Measurements from ENCODE around the gene SIGLEC5.
"Not testable (repeated sequence)": the region's sequence is repeated elsewhere in the genome, so short reads cannot be mapped to it uniquely, and the experiment has no call there.

The SIGLEC5 gene, protein sequence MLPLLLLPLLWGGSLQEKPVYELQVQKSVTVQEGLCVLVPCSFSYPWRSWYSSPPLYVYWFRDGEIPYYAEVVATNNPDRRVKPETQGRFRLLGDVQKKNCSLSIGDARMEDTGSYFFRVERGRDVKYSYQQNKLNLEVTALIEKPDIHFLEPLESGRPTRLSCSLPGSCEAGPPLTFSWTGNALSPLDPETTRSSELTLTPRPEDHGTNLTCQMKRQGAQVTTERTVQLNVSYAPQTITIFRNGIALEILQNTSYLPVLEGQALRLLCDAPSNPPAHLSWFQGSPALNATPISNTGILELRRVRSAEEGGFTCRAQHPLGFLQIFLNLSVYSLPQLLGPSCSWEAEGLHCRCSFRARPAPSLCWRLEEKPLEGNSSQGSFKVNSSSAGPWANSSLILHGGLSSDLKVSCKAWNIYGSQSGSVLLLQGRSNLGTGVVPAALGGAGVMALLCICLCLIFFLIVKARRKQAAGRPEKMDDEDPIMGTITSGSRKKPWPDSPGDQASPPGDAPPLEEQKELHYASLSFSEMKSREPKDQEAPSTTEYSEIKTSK

GRCh38 chr19:51630315-51630714 is at the start of gene SIGLEC5:
TSS of gene SIGLEC5 (minus strand) at chr19:51630401. CDS start at chr19:51630335, 66 bp downstream.
- DNase-seq = not testable (repeated sequence)

GRCh38 chr19:51676566-51677083 is 46.4 kb upstream of the SIGLEC5 start:
- no peak for DNase-seq

GRCh38 chr19:51675911-51676565 is 45.8 kb upstream of the SIGLEC5 start:
- not testable (repeated sequence) for DNase-seq

GRCh38 chr19:51668216-51668615 is 38.0 kb upstream of the SIGLEC5 start:
- DNase-seq = no peak

- DNase-seq = no peak
Measured at GRCh38 chr19:51664997-51665396, 34.8 kb upstream of the SIGLEC5 start.

DNA sequence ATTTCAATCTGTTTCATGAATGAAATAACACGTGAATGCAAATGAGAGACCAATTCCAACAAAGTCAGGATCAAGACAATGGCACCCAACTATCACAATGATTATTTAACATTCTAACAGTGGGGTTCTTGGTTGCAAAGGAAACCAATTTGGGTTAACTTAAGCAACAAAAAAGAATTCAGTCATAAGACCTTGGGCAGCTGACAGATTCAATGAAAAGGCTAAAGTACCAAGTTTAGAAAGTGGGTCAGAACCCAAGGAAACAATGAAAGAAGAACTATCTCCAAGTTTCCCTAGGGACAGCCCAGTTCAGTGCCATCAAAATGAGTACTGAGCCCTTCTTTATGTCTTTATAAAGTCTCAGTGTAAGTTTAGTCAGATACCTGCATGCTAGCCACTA is 33.9 kb upstream of the SIGLEC5 start:
- DNase-seq = no peak

- DNase-seq = no peak
Measured at GRCh38 chr19:51663650-51664049, 33.4 kb upstream of the SIGLEC5 start.

DNA sequence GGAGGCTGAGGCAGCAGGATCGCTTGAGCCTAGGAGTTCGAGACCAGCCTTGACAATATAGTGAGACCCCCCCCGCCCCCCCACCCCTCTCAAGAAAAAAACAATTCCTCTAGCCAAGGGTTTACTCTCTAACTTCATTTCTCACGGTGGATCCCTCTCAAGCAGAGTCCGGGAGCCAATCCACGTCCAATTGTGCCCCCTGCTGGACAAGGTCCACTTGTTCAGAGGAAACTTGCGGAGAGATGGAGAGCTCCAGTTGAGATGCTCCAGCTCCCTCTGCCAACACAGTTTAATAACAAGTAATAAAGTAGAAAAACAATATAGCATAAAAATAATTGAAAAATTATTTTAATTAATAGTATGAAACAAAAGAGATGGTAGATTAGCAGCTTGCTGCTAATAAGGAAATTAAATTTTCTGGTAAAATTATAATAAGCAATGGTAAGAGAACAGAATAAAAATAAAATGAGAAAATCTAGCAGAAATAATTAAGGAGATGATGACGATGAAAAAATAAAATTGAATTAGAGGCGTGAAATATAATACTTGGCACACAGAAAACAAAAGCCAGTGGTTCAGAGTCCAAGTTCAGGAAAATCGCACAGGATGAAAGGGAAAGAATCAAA is 30.9 kb upstream of the SIGLEC5 start:
- DNase-seq = peak; percentile 77

DNA sequence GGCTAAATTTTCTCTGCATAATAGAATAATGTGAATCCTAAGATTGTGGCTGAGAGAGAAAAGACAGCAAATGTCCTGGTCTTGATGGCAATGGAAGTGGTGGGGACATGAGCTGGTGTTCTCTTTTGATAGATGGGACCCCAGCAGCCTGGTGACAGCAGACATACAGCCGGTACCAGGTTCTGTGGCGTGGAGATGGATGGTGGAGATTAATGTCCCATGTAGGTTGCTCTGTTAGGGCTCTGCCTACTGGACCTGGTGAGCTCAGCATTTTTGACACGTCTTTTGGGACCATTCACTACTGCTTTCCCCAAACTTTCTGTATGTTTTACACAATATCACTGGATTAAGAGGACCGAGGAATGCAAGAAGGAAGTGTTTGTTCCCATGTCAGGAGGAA is 24.6 kb upstream of the SIGLEC5 start:
- no peak for DNase-seq

DNA sequence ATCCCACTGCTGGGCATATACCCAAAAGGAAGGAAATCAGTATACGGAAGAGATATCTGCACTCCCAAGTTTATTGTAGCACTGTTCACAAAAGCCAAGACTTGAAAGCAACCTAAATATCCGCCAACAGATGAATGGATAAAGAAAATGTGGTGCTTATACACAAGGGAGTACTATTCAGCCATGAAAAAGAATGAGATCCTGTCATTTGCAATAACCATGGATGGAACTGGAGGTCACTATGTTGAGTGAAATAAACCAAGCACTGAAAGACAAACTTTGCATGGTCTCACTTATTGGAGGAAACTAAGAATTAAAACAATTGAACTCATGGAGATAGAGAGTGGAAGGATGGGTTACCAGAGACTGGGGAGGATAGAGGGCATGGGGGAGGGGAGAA is 23.0 kb upstream of the SIGLEC5 start:
- no peak for DNase-seq

DNA sequence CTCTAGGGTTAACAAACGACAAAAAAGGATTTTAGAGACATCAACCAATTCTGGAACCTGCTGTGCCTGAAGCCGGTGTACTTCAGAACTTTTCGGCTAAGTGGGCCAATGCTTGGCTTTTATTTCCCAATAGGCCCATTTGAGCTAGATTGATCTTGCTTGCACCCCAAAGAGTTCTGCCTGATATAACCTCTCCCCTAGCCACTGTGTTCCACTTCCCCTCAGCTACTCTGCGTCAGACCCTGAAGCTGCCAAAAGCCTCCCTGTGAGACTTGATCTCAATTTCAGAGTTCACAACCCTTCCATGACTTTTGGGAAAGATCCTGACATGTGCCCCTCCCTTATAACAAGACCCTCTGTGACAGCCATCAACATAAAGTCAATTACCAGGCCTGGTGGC is 22.1 kb upstream of the SIGLEC5 start:
- no peak for DNase-seq

DNA sequence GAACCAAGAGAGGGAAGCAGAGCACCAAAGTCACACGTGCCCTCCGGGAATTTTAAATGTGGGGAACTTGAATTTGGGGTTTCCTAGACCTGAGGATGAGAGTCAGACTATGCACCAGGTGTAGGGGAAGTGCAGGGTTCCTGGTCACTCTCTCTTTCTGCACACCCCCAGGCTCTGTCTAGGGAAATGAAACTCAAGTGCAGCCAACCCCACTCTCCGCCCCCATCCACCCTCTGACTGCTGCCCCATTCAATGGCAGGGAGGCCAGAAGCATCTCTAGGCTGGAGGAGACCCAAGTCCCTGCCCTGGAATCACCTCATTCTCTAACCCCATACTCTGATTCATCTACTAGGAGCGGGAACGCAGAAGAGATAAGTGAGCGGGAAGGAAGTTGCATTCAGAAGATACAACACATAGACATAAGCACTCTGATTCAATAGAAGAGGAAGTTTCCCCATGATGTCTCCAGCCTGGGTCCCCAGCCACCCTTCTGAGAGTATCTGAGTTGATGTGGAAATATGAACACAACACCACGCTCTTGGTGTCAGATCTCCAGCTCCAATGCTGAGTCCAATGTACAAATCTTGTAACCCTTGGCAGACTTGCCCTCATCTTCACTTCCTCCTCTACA is 21.1 kb upstream of the SIGLEC5 start:
- no peak for DNase-seq

- DNase-seq = no peak
Measured at GRCh38 chr19:51647318-51647717, 17.1 kb upstream of the SIGLEC5 start.

- not testable (repeated sequence) for DNase-seq
Measured at GRCh38 chr19:51646730-51647129, 16.5 kb upstream of the SIGLEC5 start, which contains the start of gene SIGLEC14. TSS of gene SIGLEC14 (minus strand) at chr19:51646825. CDS start at chr19:51646759, 66 bp downstream.

DNA sequence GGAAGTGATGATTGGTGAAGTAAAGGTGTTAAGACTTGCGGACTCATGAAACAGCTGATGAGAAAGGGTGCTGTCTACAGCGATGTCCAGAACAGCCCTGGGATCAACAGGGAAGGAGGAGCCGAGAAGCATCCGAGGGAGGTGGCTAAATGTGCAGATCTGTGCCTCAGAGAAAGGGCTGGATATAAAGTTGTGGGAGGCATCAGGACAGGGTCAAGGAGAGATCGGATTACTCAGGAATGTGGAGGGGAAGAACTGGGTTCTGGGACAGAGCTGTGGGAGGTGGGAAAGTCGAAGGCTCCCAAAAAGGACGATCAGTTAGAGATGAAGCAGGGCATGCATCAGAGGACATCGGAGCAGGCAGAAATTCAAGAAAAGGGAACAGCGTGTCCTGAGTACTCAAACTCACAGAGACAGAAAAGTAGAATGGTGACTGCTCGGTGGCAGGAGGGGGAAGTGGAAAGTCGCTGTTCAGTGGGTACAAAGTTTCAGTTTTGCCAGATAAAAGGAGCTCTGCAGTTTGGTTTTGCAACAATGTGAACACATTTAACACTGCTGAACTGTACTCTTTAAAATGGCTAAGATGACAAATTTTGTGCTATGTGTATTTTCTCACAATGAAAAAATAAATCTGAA is 14.6 kb upstream of the SIGLEC5 start:
- no peak for DNase-seq

GRCh38 chr19:51641648-51642047 is 11.4 kb upstream of the SIGLEC5 start:
- DNase-seq = no peak

GRCh38 chr19:51640386-51640785 is 10.2 kb upstream of the SIGLEC5 start:
- DNase-seq = no peak

GRCh38 chr19:51639916-51640315 is 9.7 kb upstream of the SIGLEC5 start:
- no peak for DNase-seq

- DNase-seq = no peak
Measured at GRCh38 chr19:51637362-51637978, 7.3 kb upstream of the SIGLEC5 start.

DNA sequence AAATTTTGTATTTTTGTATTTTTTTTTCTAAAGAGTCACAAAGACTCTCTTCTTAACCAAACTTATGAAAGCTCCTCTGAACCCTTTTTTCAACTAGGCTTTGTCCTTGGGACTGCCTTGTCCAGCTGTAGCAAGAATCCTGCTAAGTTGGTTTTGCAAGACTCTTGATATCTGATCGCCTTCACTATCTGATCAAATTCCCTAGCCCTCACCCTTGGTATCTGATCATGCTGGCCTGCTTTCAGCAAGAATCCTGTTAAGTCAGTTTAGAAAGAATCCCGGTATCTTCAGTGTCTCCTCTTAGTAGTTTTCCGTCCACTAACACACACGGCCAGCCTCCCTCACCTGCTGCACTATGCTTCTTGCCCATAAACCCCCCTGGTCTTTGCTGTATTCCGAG is 1.9 kb upstream of the SIGLEC5 start:
- no peak for DNase-seq

- DNase-seq = no peak
Measured at GRCh38 chr19:51628153-51628939, 1.9 kb downstream of the SIGLEC5 start.
